H1 (cell line): ENCODE data around the gene PLK3. TPM values are rescaled to one million over a fixed set of nuclear protein-coding genes. Genes with fewer than 3 reads are reported as not detected.

Experiments used
- CTCF ChIA-PET: fragments of 300-600 bp; sonication (Branson Sonifier 250); formaldehyde crosslinking; loops from one replicate; lab custom pipeline; 2021; ENCODE audit not compliant: partially characterized antibody; lab: Charles Lee
- POLR2A ChIA-PET: fragments of 300-600 bp; sonication (Branson Sonifier 250); formaldehyde crosslinking; loops from one replicate; lab custom pipeline; 2021; ENCODE audit warnings: inconsistent platforms; ENCODE audit not compliant: partially characterized antibody; lab: Charles Lee
- DNase-seq, 2 experiments: peaks; one replicate each; pipeline versions ENCODE4 v3.0.0 to v3.0.0-alpha.2; 2010 to 2022; ENCODE audit warnings: low spot score in 2 of 2, low read depth in 1 of 2, mixed read lengths in 1 of 2
- FAIRE-seq: peaks from 2 replicates; lab custom pipeline; 2011; peaks lifted over from hg19 to GRCh38; lab: Jason Lieb, UNC
- H2AFZ ChIP-seq: 2 replicates; pipeline ENCODE4 v1.8.1; 2012; ENCODE audit warnings: low read length, inconsistent platforms
- H2AK5ac ChIP-seq: 2 replicates; pipeline ENCODE4 v1.6.1; 2013; ENCODE audit warnings: low read depth, low read length
- H2BK120ac ChIP-seq: replicated peaks from 2 replicates; pipeline ENCODE3; 2013; ENCODE audit warnings: low read depth, low read length, inconsistent platforms
- H2BK12ac ChIP-seq: 2 replicates; pipeline ENCODE4 v1.6.1; 2013; ENCODE audit warnings: low read depth, low read length
- H2BK15ac ChIP-seq: 2 replicates; pipeline ENCODE4 v1.6.1; 2013; ENCODE audit warnings: low read length
- H2BK20ac ChIP-seq: 2 replicates; pipeline ENCODE4 v1.6.1; 2013; ENCODE audit warnings: low read length
- H2BK5ac ChIP-seq: 2 replicates; pipeline ENCODE4 v1.6.1; 2013; ENCODE audit warnings: low read depth, low read length
- H3K14ac ChIP-seq: 2 replicates; pipeline ENCODE4 v1.6.1; 2013; ENCODE audit warnings: inconsistent platforms; ENCODE audit not compliant: insufficient read length
- H3K18ac ChIP-seq: 2 replicates; pipeline ENCODE4 v1.6.1; 2013; ENCODE audit warnings: low read length; ENCODE audit errors: extremely low read depth
- H3K23ac ChIP-seq: 2 replicates; pipeline ENCODE4 v1.6.1; 2013; ENCODE audit warnings: inconsistent platforms; ENCODE audit not compliant: insufficient read length
- H3K23me2 ChIP-seq: 2 replicates; pipeline ENCODE4 v1.6.1; 2013; ENCODE audit warnings: low read depth, low read length
- H3K27ac ChIP-seq: 2 replicates; pipeline ENCODE4 v1.6.1; 2011; ENCODE audit warnings: low read depth, low read length, inconsistent platforms
- H3K27me3 ChIP-seq, 4 experiments: replicated peaks in 1 of 4; 1 replicate in 1 of 4; 2 replicates in 3 of 4; pipeline versions ENCODE4 v1.6.1 to v1.8.1; 2011 to 2013; ENCODE audit warnings: low read length in 3 of 4, mild to moderate bottlenecking in 3 of 4, inconsistent platforms in 2 of 4, mixed read lengths in 2 of 4, moderate library complexity in 1 of 4; ENCODE audit not compliant: control insufficient read depth in 3 of 4, insufficient read depth in 3 of 4; ENCODE audit errors: extremely low read depth in 1 of 4
- H3K36me3 ChIP-seq, 4 experiments: 2 replicates each; pipeline versions ENCODE4 v1.6.1 to v1.8.1; 2011 to 2013; ENCODE audit warnings: mild to moderate bottlenecking in 4 of 4, low read length in 3 of 4, moderate library complexity in 2 of 4, control low read depth in 1 of 4, inconsistent platforms in 1 of 4; ENCODE audit not compliant: insufficient read depth in 4 of 4, control insufficient read depth in 2 of 4
- H3K4ac ChIP-seq: replicated peaks from 2 replicates; pipeline ENCODE3; 2013; ENCODE audit warnings: low read length, low read depth, mixed read lengths, inconsistent platforms; ENCODE audit not compliant: insufficient read length
- H3K4me1 ChIP-seq, 4 experiments: replicated peaks in 1 of 4; 1 replicate in 1 of 4; 2 replicates in 3 of 4; pipeline versions ENCODE4 v1.6.1 to v1.8.1; 2011 to 2013; ENCODE audit warnings: low read length in 3 of 4, inconsistent platforms in 2 of 4, mixed read lengths in 1 of 4; ENCODE audit not compliant: insufficient read depth in 4 of 4, control insufficient read depth in 3 of 4
- H3K4me2 ChIP-seq, 2 experiments: 2 replicates each; pipeline versions ENCODE4 v1.6.1 to v1.8.1; 2011 to 2013; ENCODE audit warnings: low read depth in 2 of 2, low read length in 2 of 2, control low read depth in 1 of 2, inconsistent platforms in 1 of 2, mild to moderate bottlenecking in 1 of 2; ENCODE audit not compliant: insufficient read depth in 1 of 2
- H3K4me3 ChIP-seq, 4 experiments: fragments of 200-600, 300-600 bp in 1 of 4; sonication (generic), shearing (Covaris generic), sonication (Bioruptor Twin) in 1 of 4; 2 replicates each; pipeline versions ENCODE4 v1.5.1 to v1.8.1; 2011 to 2016; ENCODE audit warnings: low read length in 4 of 4, low read depth in 3 of 4, control low read depth in 2 of 4, inconsistent platforms in 2 of 4, mild to moderate bottlenecking in 2 of 4, mixed read lengths in 1 of 4, moderate library complexity in 1 of 4; ENCODE audit not compliant: insufficient read depth in 2 of 4; ENCODE audit errors: extremely low read depth in 1 of 4
- H3K56ac ChIP-seq: replicated peaks from 2 replicates; pipeline ENCODE3; 2013; ENCODE audit warnings: low read depth, mild to moderate bottlenecking, mixed read lengths, low read length, inconsistent platforms; ENCODE audit not compliant: insufficient read length
- H3K79me1 ChIP-seq: 2 replicates; pipeline ENCODE4 v1.6.1; 2013; ENCODE audit warnings: low read depth, low read length, control low read depth
- H3K79me2 ChIP-seq, 2 experiments: 2 replicates each; pipeline versions ENCODE4 v1.6.1 to v1.8.1; 2012 to 2013; ENCODE audit warnings: low read length in 2 of 2, mild to moderate bottlenecking in 2 of 2, inconsistent platforms in 1 of 2; ENCODE audit not compliant: insufficient read depth in 2 of 2, control insufficient read depth in 1 of 2
- H3K9ac ChIP-seq, 4 experiments: replicated peaks in 1 of 4; 1 replicate in 1 of 4; 2 replicates in 3 of 4; pipeline versions ENCODE4 v1.6.1 to v1.8.1; 2011 to 2013; ENCODE audit warnings: low read depth in 3 of 4, low read length in 3 of 4, control low read depth in 2 of 4, mild to moderate bottlenecking in 2 of 4, moderate library complexity in 2 of 4, inconsistent platforms in 1 of 4; ENCODE audit errors: extremely low read depth in 1 of 4
- H3K9me3 ChIP-seq, 2 experiments: 2 replicates each; pipeline versions ENCODE4 v1.6.1 to v1.8.1; 2012 to 2013; ENCODE audit warnings: mild to moderate bottlenecking in 2 of 2, moderate library complexity in 2 of 2, control low read depth in 1 of 2, inconsistent platforms in 1 of 2, low read depth in 1 of 2, low read length in 1 of 2, mixed read lengths in 1 of 2; ENCODE audit not compliant: insufficient read depth in 2 of 2
- H4K20me1 ChIP-seq, 2 experiments: replicated peaks in 1 of 2; 2 replicates each; pipeline versions ENCODE3 to v1.8.1; 2011 to 2013; ENCODE audit warnings: inconsistent platforms in 2 of 2, low read length in 2 of 2, mild to moderate bottlenecking in 1 of 2; ENCODE audit not compliant: insufficient read depth in 2 of 2, control insufficient read depth in 1 of 2
- H4K5ac ChIP-seq: 2 replicates; pipeline ENCODE4 v1.6.1; 2013; ENCODE audit warnings: low read length, low read depth, mixed read lengths, inconsistent platforms; ENCODE audit not compliant: insufficient read length
- H4K8ac ChIP-seq: 2 replicates; pipeline ENCODE4 v1.8.0; 2013; ENCODE audit warnings: mild to moderate bottlenecking, moderate library complexity, low read length, inconsistent platforms; ENCODE audit not compliant: insufficient read depth; ENCODE audit errors: extremely low read depth
- H4K91ac ChIP-seq: replicated peaks from 2 replicates; pipeline ENCODE3; 2013; ENCODE audit warnings: low read length, mixed read lengths, inconsistent platforms; ENCODE audit not compliant: insufficient read length
- FOSL1 ChIP-seq: IDR thresholded peaks from 2 replicates; pipeline ENCODE4 v1.6.1; 2011; ENCODE audit warnings: mild to moderate bottlenecking, low read depth, low read length, moderate library complexity; ENCODE audit not compliant: insufficient read depth
- POLR2A ChIP-seq, 2 experiments: IDR thresholded peaks; 1 replicate in 1 of 2; 2 replicates in 1 of 2; pipeline ENCODE4 v1.6.1; 2011; ENCODE audit warnings: low read depth in 2 of 2, low read length in 2 of 2, mild to moderate bottlenecking in 2 of 2; ENCODE audit errors: control extremely low read depth in 1 of 2
- POLR2AphosphoS5 ChIP-seq: IDR thresholded peaks from 2 replicates; pipeline ENCODE4 v1.6.1; 2011; ENCODE audit warnings: low read depth, low read length
- WGBS, 2 experiments: shearing (Covaris generic) in 1 of 2; methylation state at CpG; one replicate each; pipeline versions ENCODE4 v1.1.6 to v1.1.7; 2013 to 2015; ENCODE audit warnings: low lambda C conversion rate in 2 of 2, mixed read lengths in 2 of 2, inconsistent platforms in 1 of 2, low coverage in 1 of 2, missing lambda C conversion rate in 1 of 2; ENCODE audit not compliant: insufficient replicate concordance in 2 of 2, insufficient coverage in 1 of 2, insufficient read length in 1 of 2; ENCODE audit errors: extremely low coverage in 1 of 2, missing lambda C conversion rate in 1 of 2; 5-methylcytosine and 5-hydroxymethylcytosine counted together
- polyA plus RNA-seq, 7 experiments: library from polyadenylated mRNA; depleted of rRNA in 3 of 7; stranded (reverse) in 5 of 7; unstranded in 2 of 7; fragments of >200 nt in 5 of 7; fragments of 200-250 nt in 2 of 7; gene quantifications; 1 replicate in 5 of 7; 2 replicates in 1 of 7; 4 replicates in 1 of 7; pipeline versions ENCODE4 v1.2.1 to v1.2.3, GENCODE V29; 2011 to 2013; ENCODE audit warnings: missing spikeins in 2 of 7, mixed read lengths in 2 of 7
- total RNA-seq: library from RNA; stranded (reverse); fragmentation: NEBNext Ultra II Directional; extraction: Animal tissue kit (Norgen Biotek cat#: 25700); gene quantifications from 2 replicates; pipeline ENCODE4 v1.2.1, GENCODE V29; 2021

PLK3 gene
- total and polyA plus RNA-seq, 2 of the 8 experiments (the other 6 are each of a cell fraction or from before 2014, with no cell fraction given), result 7.9 to 12.3 TPM

DNA sequence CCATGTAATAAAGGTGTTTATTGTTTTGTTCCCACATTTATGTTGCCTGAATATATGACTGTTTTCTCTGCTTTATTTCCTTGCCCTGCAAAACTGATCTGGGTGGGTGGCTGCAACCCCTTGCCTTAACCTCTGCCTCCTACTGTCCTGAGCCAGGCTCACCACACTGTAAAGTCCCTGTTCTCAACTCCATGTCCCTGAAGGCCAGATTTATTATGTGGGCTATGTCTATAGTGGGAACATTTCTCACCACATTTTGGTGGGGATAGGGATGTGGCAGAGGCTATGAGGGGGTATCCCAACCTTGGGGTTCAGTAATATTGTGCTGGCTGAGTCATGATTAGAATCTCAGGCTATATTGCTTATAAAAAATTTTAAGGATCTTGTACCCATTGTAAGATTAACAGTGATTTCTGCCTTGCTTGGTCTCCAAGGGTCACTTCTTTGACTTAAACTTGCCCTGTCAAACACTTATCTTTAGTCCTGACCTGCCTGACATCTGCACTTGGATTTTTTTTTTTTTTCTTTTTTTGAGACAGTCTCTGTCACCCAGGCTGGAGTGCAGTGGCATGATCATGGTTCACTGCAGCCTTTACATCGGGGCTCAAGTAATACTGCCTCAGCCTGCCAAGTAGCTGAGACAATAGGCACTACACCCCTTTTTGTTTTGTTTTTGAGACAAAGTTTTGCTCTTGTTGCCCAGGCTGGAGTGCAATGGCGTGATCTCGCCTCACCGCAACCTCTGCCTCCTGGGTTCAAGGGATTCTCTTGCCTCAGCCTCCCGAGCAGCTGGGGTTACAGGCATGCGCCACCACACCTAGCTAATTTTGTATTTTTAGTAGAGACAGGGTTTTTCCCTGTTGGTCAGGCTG, 21.2 kb upstream of the PLK3 start:
- TF ChIP-seq FOSL1 (no peak), POLR2AphosphoS5 (peak; percentile 58; the same call in 1 of the 2 replicates), POLR2A (IDR thresholded peaks at IDR 0.05; ENCODE audit: control extremely low read depth in 1 of 2, low read depth in 2 of 2, low read length in 2 of 2) (peak; percentile 8 to 74; a peak in 2 of 3 replicates)
- Histone ChIP-seq H3K18ac (no peak overlapping the region), H4K20me1 (peaks cover 13 to 21% of the 10 kb centered on the region in 2 experiments), H3K9ac (no peak overlapping the region), H3K4me2 (peak overlapping the region; percentile 7 to 98; a peak in 2 of 4 replicates), H3K23ac (no peak overlapping the region), H3K79me2 (peaks cover 15 to 33% of the 10 kb centered on the region in 2 experiments), H3K23me2 (peaks cover 16% of the 10 kb centered on the region), H4K91ac (no peak overlapping the region), H2BK12ac (no peak overlapping the region), H3K14ac (no peak overlapping the region), H3K36me3 (peaks cover 24 to 54% (median 34%) of the 10 kb centered on the region in 4 experiments), H3K27me3 (no peaks in the 10 kb centered on the region; a peak in 1 of 7 replicates), H2BK15ac (no peak overlapping the region), H2BK5ac (no peak overlapping the region), H4K8ac (no peak overlapping the region), H3K4me1 (peaks cover 0 to 13% (median 4%) of the 10 kb centered on the region in 4 experiments; a peak in 6 of 7 replicates), H2BK120ac (no peak overlapping the region), H3K27ac (no peak overlapping the region), H3K56ac (no peak overlapping the region), H2AK5ac (no peak overlapping the region), H3K4ac (no peak overlapping the region), H4K5ac (no peak overlapping the region), H3K9me3 (no peaks in the 10 kb centered on the region), H2BK20ac (no peak overlapping the region), H3K4me3 (no peak overlapping the region), H2AFZ (no peak overlapping the region), H3K79me1 (peaks cover 3% of the 10 kb centered on the region; the same call in 1 of the 2 replicates)
- WGBS, 2 experiments, result 94% methylated on average over 6 of the region's 6 CpGs; no CpG with 5 or more reads in 1 of the 2 experiments
- DNase-seq (no peak), FAIRE-seq (no peak)
- POLR2A ChIA-PET, result interaction anchor here (0.7 to 23.6 kb wide), 25 partner anchors 8 to 733 kb away, joined by 3 to 428 read pairs (median 19); partner anchors contain the start of genes BEST4, BTBD19, DYNLT4 and HECTD3
- CTCF ChIA-PET, result interaction anchor here (1.0 to 3.0 kb wide), 2 partner anchors 15 to 18 kb away, joined by 3 to 11 read pairs; no protein-coding TSS in a partner anchor
